Measurements from ENCODE around the gene EXD1.

The EXD1 gene

GRCh38 chr15:41180206-41180789, 50.3 kb downstream of the EXD1 start:
- TF ChIP-seq, protein P1, sequence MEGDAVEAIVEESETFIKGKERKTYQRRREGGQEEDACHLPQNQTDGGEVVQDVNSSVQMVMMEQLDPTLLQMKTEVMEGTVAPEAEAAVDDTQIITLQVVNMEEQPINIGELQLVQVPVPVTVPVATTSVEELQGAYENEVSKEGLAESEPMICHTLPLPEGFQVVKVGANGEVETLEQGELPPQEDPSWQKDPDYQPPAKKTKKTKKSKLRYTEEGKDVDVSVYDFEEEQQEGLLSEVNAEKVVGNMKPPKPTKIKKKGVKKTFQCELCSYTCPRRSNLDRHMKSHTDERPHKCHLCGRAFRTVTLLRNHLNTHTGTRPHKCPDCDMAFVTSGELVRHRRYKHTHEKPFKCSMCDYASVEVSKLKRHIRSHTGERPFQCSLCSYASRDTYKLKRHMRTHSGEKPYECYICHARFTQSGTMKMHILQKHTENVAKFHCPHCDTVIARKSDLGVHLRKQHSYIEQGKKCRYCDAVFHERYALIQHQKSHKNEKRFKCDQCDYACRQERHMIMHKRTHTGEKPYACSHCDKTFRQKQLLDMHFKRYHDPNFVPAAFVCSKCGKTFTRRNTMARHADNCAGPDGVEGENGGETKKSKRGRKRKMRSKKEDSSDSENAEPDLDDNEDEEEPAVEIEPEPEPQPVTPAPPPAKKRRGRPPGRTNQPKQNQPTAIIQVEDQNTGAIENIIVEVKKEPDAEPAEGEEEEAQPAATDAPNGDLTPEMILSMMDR (IDR thresholded peaks at IDR 0.05; ENCODE audit: low read depth, low read length, missing control alignments) = no peak

GRCh38 chr15:41169781-41170180, 60.8 kb downstream of the EXD1 start:
- TF ChIP-seq, protein P1 (IDR thresholded peaks at IDR 0.05; ENCODE audit: low read depth, low read length, missing control alignments) = no peak
- no peak overlapping the region for H3K4me3 ChIP-seq (ENCODE audit: low read depth, low read length)
- DNase-seq (ENCODE audit: low read depth) = no peak
- in situ Hi-C loops (cut with HindIII; ENCODE audit: low sequenced_read_pairs) = no loop called here

More at GRCh38 chr15:41180206-41180789, 50.3 kb downstream of the EXD1 start:
- in situ Hi-C loops (cut with HindIII; ENCODE audit: low sequenced_read_pairs) = no loop called here
- H3K4me3 ChIP-seq (ENCODE audit: low read depth, low read length) = no peak overlapping the region
- no peak for DNase-seq (ENCODE audit: low read depth)

DNA sequence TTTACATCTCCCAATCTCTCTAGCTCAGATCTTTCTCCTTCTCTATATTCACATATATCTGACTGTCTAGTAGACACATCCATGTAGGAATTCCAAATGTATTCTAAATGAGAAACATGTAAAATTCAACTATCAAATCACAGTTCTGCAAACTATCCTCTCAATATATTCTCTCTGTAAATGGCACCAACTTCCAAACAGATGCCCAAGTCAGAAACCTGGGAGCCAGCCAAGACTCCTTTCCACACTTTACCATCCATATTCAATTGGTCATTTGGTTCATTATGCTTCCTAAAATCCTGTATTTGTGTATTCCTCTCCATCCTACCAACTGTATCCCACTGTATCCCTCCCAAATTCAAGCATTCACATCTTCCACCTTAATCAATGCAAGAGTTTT, 61.5 kb downstream of the EXD1 start:
- DNase-seq (ENCODE audit: low read depth) = no peak
- TF ChIP-seq, protein P1 (IDR thresholded peaks at IDR 0.05; ENCODE audit: low read depth, low read length, missing control alignments) = no peak
- in situ Hi-C loops (cut with HindIII; ENCODE audit: low sequenced_read_pairs) = no loop called here
- no peak overlapping the region for H3K4me3 ChIP-seq (ENCODE audit: low read depth, low read length)

DNA sequence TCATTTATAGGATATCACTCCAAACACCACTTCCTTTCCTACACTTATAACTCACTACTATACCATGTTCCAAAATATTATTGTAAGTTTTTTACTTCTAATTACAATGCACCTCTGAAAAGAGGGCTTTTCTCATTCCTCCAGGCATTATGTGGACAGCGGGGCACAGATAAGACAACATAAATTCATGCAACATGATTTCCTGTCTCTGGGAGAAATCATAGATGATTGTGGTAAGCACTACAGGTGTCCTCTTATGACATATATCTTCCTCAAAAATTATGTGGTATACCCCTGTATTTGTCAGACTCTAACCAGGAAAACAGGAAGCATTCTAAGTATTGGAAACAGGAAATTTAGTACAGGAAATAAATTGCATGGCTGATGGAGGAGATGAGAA, 68.8 kb downstream of the EXD1 start:
- in situ Hi-C loops (cut with HindIII; ENCODE audit: low sequenced_read_pairs) = no loop called here
- TF ChIP-seq, protein P1 (IDR thresholded peaks at IDR 0.05; ENCODE audit: low read depth, low read length, missing control alignments) = no peak

GRCh38 chr15:41161336-41161735, 69.2 kb downstream of the EXD1 start:
- in situ Hi-C loops (cut with HindIII; ENCODE audit: low sequenced_read_pairs) = no loop called here

More for the DNA sequence above, 68.8 kb downstream of the EXD1 start:
- H3K4me3 ChIP-seq (ENCODE audit: low read depth, low read length) = no peak overlapping the region
- DNase-seq (ENCODE audit: low read depth) = no peak

GRCh38 chr15:41160639-41161315, 69.8 kb downstream of the EXD1 start:
- TF ChIP-seq, protein P1 (IDR thresholded peaks at IDR 0.05; ENCODE audit: low read depth, low read length, missing control alignments) = no peak
- H3K4me3 ChIP-seq (ENCODE audit: low read depth, low read length) = no peak overlapping the region
- in situ Hi-C loops (cut with HindIII; ENCODE audit: low sequenced_read_pairs) = no loop called here
- DNase-seq (ENCODE audit: low read depth) = no peak

More at GRCh38 chr15:41161336-41161735, 69.2 kb downstream of the EXD1 start:
- DNase-seq (ENCODE audit: low read depth) = no peak
- TF ChIP-seq, protein P1 (IDR thresholded peaks at IDR 0.05; ENCODE audit: low read depth, low read length, missing control alignments) = no peak
- no peak overlapping the region for H3K4me3 ChIP-seq (ENCODE audit: low read depth, low read length)
